Bronchial epithelial cell (primary cell): ENCODE data around the gene USP6NL. TPM values are rescaled to one million over a fixed set of nuclear protein-coding genes. Genes with fewer than 3 reads are reported as not detected.
"Not testable (repeated sequence)": the region's sequence is repeated elsewhere in the genome, so short reads cannot be mapped to it uniquely, and the experiment has no call there.

ENCODE experiments used
- DNase-seq: peaks from one replicate; pipeline ENCODE4 v3.0.0-alpha.2; 2010; ENCODE audit warnings: low read depth
- FAIRE-seq: peaks from 2 replicates; lab custom pipeline; 2011; peaks lifted over from hg19 to GRCh38; lab: Jason Lieb, UNC
- H3K27me3 ChIP-seq: 2 replicates; pipeline ENCODE4 v1.5.1; 2011; ENCODE audit warnings: low read length; ENCODE audit not compliant: control insufficient read depth, insufficient read depth
- H3K36me3 ChIP-seq: 2 replicates; pipeline ENCODE4 v1.5.1; 2011; ENCODE audit warnings: low read length; ENCODE audit not compliant: control insufficient read depth, insufficient read depth
- H3K4me3 ChIP-seq: 2 replicates; pipeline ENCODE4 v1.5.1; 2011; ENCODE audit warnings: mild to moderate bottlenecking, low read depth, low read length, control low read depth
- total RNA-seq: library from RNA; depleted of rRNA; stranded (reverse); fragments of >200 nt; gene quantifications from 2 replicates; pipeline ENCODE4 v1.2.1, GENCODE V29; 2014
- TF ChIP-seq, protein P1 (sequence below): IDR thresholded peaks from 2 replicates; pipeline ENCODE4 v1.5.1; 2011; ENCODE audit warnings: mild to moderate bottlenecking, moderate library complexity, low read length, control low read depth, inconsistent platforms; ENCODE audit not compliant: insufficient read depth, severe bottlenecking

The USP6NL gene
- total RNA-seq, 1 donor from 2014 or later = 8.7 TPM

DNA sequence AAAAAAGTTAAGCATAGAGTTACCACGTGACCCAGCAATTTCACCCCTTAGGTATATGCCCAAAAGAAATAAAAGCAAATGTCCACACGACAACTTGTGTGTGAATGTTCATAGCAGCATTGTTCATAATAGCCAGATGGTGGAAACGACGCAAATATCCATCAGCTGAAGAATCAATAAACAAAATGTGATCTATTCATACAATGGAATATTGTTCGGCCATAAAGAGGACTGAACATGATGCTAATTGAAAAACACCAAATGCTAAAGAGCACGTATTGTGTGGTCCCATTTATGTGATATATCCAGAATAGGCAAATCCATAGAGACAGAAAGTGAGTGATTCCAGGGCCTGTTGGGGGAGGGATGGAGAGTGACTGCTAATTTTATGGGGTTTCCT is 18.3 kb upstream of the USP6NL start:
- DNase-seq (no peak), FAIRE-seq (no peak)
- H3K27me3 ChIP-seq = no peaks in the 10 kb centered on the region
- no peaks in the 10 kb centered on the region for H3K36me3 ChIP-seq
- TF ChIP-seq, protein P1, sequence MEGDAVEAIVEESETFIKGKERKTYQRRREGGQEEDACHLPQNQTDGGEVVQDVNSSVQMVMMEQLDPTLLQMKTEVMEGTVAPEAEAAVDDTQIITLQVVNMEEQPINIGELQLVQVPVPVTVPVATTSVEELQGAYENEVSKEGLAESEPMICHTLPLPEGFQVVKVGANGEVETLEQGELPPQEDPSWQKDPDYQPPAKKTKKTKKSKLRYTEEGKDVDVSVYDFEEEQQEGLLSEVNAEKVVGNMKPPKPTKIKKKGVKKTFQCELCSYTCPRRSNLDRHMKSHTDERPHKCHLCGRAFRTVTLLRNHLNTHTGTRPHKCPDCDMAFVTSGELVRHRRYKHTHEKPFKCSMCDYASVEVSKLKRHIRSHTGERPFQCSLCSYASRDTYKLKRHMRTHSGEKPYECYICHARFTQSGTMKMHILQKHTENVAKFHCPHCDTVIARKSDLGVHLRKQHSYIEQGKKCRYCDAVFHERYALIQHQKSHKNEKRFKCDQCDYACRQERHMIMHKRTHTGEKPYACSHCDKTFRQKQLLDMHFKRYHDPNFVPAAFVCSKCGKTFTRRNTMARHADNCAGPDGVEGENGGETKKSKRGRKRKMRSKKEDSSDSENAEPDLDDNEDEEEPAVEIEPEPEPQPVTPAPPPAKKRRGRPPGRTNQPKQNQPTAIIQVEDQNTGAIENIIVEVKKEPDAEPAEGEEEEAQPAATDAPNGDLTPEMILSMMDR = no peak
- H3K4me3 ChIP-seq = no peak overlapping the region

DNA sequence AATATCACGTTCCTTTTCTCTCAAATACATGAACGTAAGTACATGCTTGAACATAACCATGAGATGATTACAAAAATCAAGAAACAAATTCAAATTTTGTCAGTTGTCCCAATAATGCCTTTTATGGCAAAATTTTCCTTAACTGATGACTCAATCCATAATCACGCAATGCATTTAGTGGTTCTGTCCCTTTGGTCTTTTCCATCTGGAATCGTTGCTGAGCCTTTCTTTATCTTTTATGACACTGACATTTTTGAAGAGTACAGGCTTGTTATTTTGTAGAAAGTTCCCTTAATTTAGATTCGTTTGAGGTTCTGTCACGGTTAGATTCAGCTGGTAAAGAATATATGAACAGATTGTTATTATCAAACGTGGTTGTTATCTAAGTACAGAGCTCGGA is 16.5 kb upstream of the USP6NL start:
- not testable (repeated sequence) for H3K27me3 ChIP-seq, H3K36me3 ChIP-seq, H3K4me3 ChIP-seq, DNase-seq, FAIRE-seq

DNA sequence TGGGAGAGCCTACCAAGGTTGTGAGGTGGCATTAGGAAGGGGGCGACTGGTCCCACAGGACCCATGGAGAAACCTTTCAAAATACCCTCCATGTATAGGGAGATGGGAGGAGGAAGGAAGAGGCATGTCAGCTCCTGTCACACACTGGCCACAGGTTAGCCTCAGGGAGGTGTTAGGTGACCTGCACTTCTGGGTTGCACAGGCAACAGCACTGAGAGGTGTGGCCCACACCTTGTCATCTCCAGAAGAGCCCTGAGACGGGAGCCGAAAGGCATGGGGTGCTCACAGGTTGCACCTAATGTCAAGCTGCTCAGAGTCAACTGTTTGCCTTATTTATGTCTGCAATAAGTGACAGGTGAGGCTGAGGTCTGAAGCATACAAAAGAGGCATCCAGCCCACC is 14.6 kb upstream of the USP6NL start:
- no peak overlapping the region for H3K4me3 ChIP-seq
- no peaks in the 10 kb centered on the region for H3K36me3 ChIP-seq
- H3K27me3 ChIP-seq = no peaks in the 10 kb centered on the region
- no peak for DNase-seq
- TF ChIP-seq, protein P1 = no peak
- no peak for FAIRE-seq

DNA sequence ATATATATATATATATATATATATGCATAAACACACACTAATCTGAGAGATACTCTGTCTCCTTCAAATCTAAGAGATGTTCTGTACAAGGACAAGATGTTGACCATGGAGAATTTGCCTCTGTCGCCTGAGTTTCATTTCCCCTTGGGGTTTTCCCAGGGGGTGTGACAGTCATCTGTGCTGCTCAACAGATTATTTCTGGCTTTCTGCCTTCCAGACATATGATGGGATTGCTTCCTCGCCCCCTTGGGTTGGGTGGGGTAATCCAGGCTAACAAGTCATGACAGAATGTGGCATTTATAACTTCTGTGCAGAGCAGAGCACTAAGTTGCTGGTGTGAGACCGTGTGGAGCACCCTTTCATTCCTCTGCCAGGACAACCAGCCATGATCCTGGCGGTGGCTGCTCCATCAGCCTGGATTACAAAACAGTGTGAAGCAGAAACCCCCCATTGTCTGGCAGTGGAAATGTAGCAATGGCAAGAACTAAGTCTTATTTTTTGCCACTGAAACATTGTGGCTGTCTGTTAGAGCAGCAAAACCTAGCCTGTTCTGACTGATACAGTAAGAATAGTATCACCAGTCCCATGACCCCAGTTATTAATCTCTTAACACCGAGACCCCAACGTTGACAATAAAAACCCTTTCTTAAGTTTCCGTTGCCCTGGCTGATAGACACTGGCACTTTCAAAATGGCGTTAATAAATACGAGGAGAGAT is 13.7 kb upstream of the USP6NL start:
- no peaks in the 10 kb centered on the region for H3K27me3 ChIP-seq
- no peak overlapping the region for H3K4me3 ChIP-seq
- H3K36me3 ChIP-seq = no peaks in the 10 kb centered on the region
- TF ChIP-seq, protein P1 = no peak
- FAIRE-seq (no peak), DNase-seq (no peak)

DNA sequence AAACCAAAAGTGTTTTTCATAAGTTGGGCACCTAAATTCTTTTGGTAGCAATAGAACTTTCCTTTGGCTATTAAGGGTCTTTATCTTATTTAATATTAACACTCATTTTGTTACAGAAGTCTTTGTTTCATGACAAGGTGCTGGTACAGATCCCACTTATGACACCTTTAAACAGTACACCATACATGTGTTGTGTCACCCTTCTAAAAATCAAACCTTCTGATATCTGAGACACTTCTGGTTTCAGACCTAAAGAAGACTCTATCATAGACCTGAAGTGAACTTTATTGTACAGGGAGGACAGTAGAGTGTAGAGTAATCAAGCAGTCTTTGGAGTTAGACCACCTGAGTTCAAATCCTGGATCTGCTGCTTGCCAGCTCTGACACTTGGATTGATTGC is 5.8 kb upstream of the USP6NL start:
- TF ChIP-seq, protein P1 = no peak
- no peaks in the 10 kb centered on the region for H3K27me3 ChIP-seq
- DNase-seq (no peak), FAIRE-seq (no peak)
- H3K36me3 ChIP-seq = no peaks in the 10 kb centered on the region
- H3K4me3 ChIP-seq = no peak overlapping the region

DNA sequence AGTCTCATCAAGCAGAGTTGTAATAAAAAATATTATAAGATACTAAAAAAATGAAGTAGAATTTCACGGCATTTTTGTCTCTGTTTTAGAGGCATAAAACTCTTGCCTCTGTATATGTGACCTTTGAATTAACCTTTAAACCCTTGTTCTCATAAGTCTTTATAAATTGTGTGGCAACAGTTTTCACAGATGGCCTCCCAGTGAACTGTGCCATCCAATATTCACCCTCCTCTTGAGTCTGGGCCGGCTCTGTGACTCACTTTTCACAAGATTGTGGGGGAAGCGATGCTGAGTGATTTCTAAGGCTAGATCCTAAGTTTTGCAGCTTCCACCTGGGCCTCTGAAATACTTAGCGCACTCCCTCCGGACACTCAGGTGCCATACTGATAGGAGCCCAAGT is 4.6 kb upstream of the USP6NL start:
- no peak for DNase-seq
- no peaks in the 10 kb centered on the region for H3K36me3 ChIP-seq
- H3K27me3 ChIP-seq = no peaks in the 10 kb centered on the region
- no peak for FAIRE-seq
- no peak overlapping the region for H3K4me3 ChIP-seq
- TF ChIP-seq, protein P1 = no peak
